ENCODE measurements around the gene FBXL4. TPM values are rescaled to one million over a fixed set of nuclear protein-coding genes. Genes with fewer than 3 reads are reported as not detected.
A peak's percentile ranks its signal among the peaks of the same experiment; 100 is the strongest.

The FBXL4 gene
- polyA plus RNA-seq, 1 of the 3 experiments (the other 2 are of a cell fraction): 8.1 TPM

- TF ChIP-seq, protein P1, sequence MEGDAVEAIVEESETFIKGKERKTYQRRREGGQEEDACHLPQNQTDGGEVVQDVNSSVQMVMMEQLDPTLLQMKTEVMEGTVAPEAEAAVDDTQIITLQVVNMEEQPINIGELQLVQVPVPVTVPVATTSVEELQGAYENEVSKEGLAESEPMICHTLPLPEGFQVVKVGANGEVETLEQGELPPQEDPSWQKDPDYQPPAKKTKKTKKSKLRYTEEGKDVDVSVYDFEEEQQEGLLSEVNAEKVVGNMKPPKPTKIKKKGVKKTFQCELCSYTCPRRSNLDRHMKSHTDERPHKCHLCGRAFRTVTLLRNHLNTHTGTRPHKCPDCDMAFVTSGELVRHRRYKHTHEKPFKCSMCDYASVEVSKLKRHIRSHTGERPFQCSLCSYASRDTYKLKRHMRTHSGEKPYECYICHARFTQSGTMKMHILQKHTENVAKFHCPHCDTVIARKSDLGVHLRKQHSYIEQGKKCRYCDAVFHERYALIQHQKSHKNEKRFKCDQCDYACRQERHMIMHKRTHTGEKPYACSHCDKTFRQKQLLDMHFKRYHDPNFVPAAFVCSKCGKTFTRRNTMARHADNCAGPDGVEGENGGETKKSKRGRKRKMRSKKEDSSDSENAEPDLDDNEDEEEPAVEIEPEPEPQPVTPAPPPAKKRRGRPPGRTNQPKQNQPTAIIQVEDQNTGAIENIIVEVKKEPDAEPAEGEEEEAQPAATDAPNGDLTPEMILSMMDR (IDR thresholded peaks at IDR 0.05): no peak
- no peak for TF ChIP-seq ELF1 (IDR thresholded peaks at IDR 0.05)
- no peak for TF ChIP-seq FOXJ3 (CRISPR knock-in tag; IDR thresholded peaks at IDR 0.05)
- TF ChIP-seq RAD21 (IDR thresholded peaks at IDR 0.05; ENCODE audit: low read length): no peak
- TF ChIP-seq MEF2A (IDR thresholded peaks at IDR 0.05; ENCODE audit: borderline replicate concordance, low read depth): no peak
- no peak for TF ChIP-seq SIN3A (IDR thresholded peaks at IDR 0.05; ENCODE audit: borderline replicate concordance, low read depth, low read length)
- no peak for TF ChIP-seq IRF3 (IDR thresholded peaks at IDR 0.05; ENCODE audit: low read depth, low read length)
- TF ChIP-seq USF1 (IDR thresholded peaks at IDR 0.05; ENCODE audit: borderline replicate concordance, low read depth): no peak
- no peak for TF ChIP-seq PBX3 (IDR thresholded peaks at IDR 0.05)
- no peak for TF ChIP-seq RFX5 (IDR thresholded peaks at IDR 0.05; ENCODE audit: low read length)
- TF ChIP-seq EP300 (IDR thresholded peaks at IDR 0.05; ENCODE audit: borderline replicate concordance in 1 of 2, low read depth in 1 of 2, low read length in 1 of 2): no peak
- TF ChIP-seq SMC3 (IDR thresholded peaks at IDR 0.05; ENCODE audit: low read depth, low read length): no peak
- TF ChIP-seq YY1 (IDR thresholded peaks at IDR 0.05; ENCODE audit: low read depth): no peak
- no peak for TF ChIP-seq CHD2 (IDR thresholded peaks at IDR 0.05; ENCODE audit: low read length, partially characterized antibody)
- no peak for TF ChIP-seq FOSL2 (IDR thresholded peaks at IDR 0.05; ENCODE audit: borderline replicate concordance, low read depth)
- TF ChIP-seq GABPA (IDR thresholded peaks at IDR 0.05; ENCODE audit: low read depth): no peak
- TF ChIP-seq FOXM1 (IDR thresholded peaks at IDR 0.05; ENCODE audit: low read depth): no peak
- no peak for TF ChIP-seq MXI1 (IDR thresholded peaks at IDR 0.05; ENCODE audit: low read depth, low read length)
- TF ChIP-seq, protein P2, sequence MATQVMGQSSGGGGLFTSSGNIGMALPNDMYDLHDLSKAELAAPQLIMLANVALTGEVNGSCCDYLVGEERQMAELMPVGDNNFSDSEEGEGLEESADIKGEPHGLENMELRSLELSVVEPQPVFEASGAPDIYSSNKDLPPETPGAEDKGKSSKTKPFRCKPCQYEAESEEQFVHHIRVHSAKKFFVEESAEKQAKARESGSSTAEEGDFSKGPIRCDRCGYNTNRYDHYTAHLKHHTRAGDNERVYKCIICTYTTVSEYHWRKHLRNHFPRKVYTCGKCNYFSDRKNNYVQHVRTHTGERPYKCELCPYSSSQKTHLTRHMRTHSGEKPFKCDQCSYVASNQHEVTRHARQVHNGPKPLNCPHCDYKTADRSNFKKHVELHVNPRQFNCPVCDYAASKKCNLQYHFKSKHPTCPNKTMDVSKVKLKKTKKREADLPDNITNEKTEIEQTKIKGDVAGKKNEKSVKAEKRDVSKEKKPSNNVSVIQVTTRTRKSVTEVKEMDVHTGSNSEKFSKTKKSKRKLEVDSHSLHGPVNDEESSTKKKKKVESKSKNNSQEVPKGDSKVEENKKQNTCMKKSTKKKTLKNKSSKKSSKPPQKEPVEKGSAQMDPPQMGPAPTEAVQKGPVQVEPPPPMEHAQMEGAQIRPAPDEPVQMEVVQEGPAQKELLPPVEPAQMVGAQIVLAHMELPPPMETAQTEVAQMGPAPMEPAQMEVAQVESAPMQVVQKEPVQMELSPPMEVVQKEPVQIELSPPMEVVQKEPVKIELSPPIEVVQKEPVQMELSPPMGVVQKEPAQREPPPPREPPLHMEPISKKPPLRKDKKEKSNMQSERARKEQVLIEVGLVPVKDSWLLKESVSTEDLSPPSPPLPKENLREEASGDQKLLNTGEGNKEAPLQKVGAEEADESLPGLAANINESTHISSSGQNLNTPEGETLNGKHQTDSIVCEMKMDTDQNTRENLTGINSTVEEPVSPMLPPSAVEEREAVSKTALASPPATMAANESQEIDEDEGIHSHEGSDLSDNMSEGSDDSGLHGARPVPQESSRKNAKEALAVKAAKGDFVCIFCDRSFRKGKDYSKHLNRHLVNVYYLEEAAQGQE (IDR thresholded peaks at IDR 0.05; ENCODE audit: low read depth, low read length): no peak
- TF ChIP-seq, protein P3, sequence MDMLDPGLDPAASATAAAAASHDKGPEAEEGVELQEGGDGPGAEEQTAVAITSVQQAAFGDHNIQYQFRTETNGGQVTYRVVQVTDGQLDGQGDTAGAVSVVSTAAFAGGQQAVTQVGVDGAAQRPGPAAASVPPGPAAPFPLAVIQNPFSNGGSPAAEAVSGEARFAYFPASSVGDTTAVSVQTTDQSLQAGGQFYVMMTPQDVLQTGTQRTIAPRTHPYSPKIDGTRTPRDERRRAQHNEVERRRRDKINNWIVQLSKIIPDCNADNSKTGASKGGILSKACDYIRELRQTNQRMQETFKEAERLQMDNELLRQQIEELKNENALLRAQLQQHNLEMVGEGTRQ (IDR thresholded peaks at IDR 0.05; ENCODE audit: borderline replicate concordance, low read depth, low read length): no peak
- Histone ChIP-seq H3K9ac (no peak overlapping the region), H3K4me2 (peak overlapping the region; percentile 57; the same call in 1 of the 2 replicates), H3K27me3 (ENCODE audit: insufficient read depth) (no peaks in the 10 kb centered on the region), H3K27ac (ENCODE audit: low read depth in 2 of 2, low read length in 1 of 2) (no peak overlapping the region), H3K79me2 (ENCODE audit: insufficient read depth) (peaks cover 10% of the 10 kb centered on the region), H2AFZ (ENCODE audit: low read depth) (no peak overlapping the region), H3K9me2 (no peaks in the 10 kb centered on the region), H3K4me3 (ENCODE audit: low read depth in 2 of 2, low read length in 1 of 2) (no peak overlapping the region), H3F3A (replicated peaks; ENCODE audit: insufficient read depth) (peaks cover 11% of the 10 kb centered on the region), H3K4me1 (ENCODE audit: control insufficient read depth in 1 of 2, insufficient read depth in 2 of 2, low read depth in 1 of 2, low read length in 1 of 2) (peaks cover 0 to 18% of the 10 kb centered on the region in 2 experiments; a peak in 2 of 4 replicates), H4K20me1 (ENCODE audit: insufficient read depth) (no peaks in the 10 kb centered on the region; the same call in 1 of the 2 replicates), H3K36me3 (replicated peaks in 1 of 2; ENCODE audit: control insufficient read depth in 1 of 2, insufficient read depth in 2 of 2, low read length in 1 of 2) (no peaks in the 10 kb centered on the region), H3K9me3 (no peaks in the 10 kb centered on the region)
- ChIA-PET POLR2A (no interaction called here), CTCF (interaction anchor here (0.7 to 2.6 kb wide), 5 partner anchors 282 to 1651 kb away, joined by 3 to 9 read pairs (median 3); no protein-coding TSS in a partner anchor)
- DNase-seq: no peak
- 100% methylated on average over 4 of the region's 4 CpGs for WGBS (ENCODE audit: low lambda C conversion rate)
These were observed 109.7 kb downstream of the FBXL4 start for GRCh38 chr6:98838032-98838431.
